Endodermal cell (in vitro differentiated cells): ENCODE data around the gene SLC18B1. TPM values are rescaled to one million over a fixed set of nuclear protein-coding genes. Genes with fewer than 3 reads are reported as not detected.

Experiments used
- DNase-seq: peaks from one replicate; pipeline ENCODE4 v3.0.0-alpha.2; 2017
- H3K27ac ChIP-seq: 2 replicates; pipeline ENCODE4 v1.5.1; 2013; ENCODE audit warnings: mild to moderate bottlenecking, low read depth, low read length, moderate library complexity
- H3K27me3 ChIP-seq: 2 replicates; pipeline ENCODE4 v1.6.1; 2013; ENCODE audit warnings: mild to moderate bottlenecking, low read length, moderate library complexity; ENCODE audit not compliant: insufficient read depth, control insufficient read depth, poor library complexity, severe bottlenecking
- H3K36me3 ChIP-seq: 2 replicates; pipeline ENCODE4 v1.7.0; 2013; ENCODE audit warnings: mild to moderate bottlenecking, low read length, moderate library complexity; ENCODE audit not compliant: control insufficient read depth, insufficient read depth
- H3K4me1 ChIP-seq: one replicate; pipeline ENCODE4 v1.7.0; 2013; ENCODE audit warnings: low read length; ENCODE audit not compliant: control insufficient read depth, insufficient read depth
- H3K4me3 ChIP-seq: 2 replicates; pipeline ENCODE4 v1.5.1; 2013; ENCODE audit warnings: mild to moderate bottlenecking, low read length, moderate library complexity
- H3K9ac ChIP-seq: 2 replicates; pipeline ENCODE4 v1.6.1; 2013; ENCODE audit warnings: mild to moderate bottlenecking, low read length, moderate library complexity; ENCODE audit not compliant: poor library complexity, severe bottlenecking; ENCODE audit errors: extremely low read depth
- H3K9me3 ChIP-seq: 2 replicates; pipeline ENCODE4 v1.6.1; 2013; ENCODE audit warnings: mild to moderate bottlenecking, low read length, moderate library complexity; ENCODE audit not compliant: control insufficient read depth
- H3K27ac Mint-ChIP-seq: 2 replicates; pipeline ENCODE4 v1.8.0; 2020; ENCODE audit warnings: mixed read lengths
- H3K27me3 Mint-ChIP-seq: 2 replicates; pipeline ENCODE4 v1.8.0; 2021; ENCODE audit warnings: mild to moderate bottlenecking, mixed read lengths; ENCODE audit not compliant: insufficient read depth
- H3K36me3 Mint-ChIP-seq: 2 replicates; pipeline ENCODE4 v1.8.0; 2020; ENCODE audit warnings: low read depth, mixed read lengths
- H3K4me1 Mint-ChIP-seq: 2 replicates; pipeline ENCODE4 v1.8.0; 2020; ENCODE audit warnings: mixed read lengths
- H3K4me3 Mint-ChIP-seq: 2 replicates; pipeline ENCODE4 v1.8.0; 2020; ENCODE audit warnings: mild to moderate bottlenecking, moderate library complexity, mixed read lengths
- H3K9me3 Mint-ChIP-seq: 2 replicates; pipeline ENCODE4 v1.8.0; 2020; ENCODE audit warnings: mild to moderate bottlenecking, mixed read lengths
- WGBS, 2 experiments: methylation state at CpG; one replicate each; pipeline versions ENCODE4 v1.1.5 to v1.1.7; 2013; ENCODE audit warnings: missing lambda C conversion rate in 2 of 2, mixed read lengths in 1 of 2; ENCODE audit not compliant: insufficient coverage in 1 of 2, insufficient read length in 1 of 2; 5-methylcytosine and 5-hydroxymethylcytosine counted together
- total RNA-seq, 2 donors: library from RNA; stranded (reverse); fragmentation: NEBNext Ultra II Directional in 1 of 2; extraction: Animal tissue kit (Norgen Biotek cat#: 25700) in 1 of 2; gene quantifications; 2 replicates in 1 of 2; 3 replicates in 1 of 2; pipeline ENCODE4 v1.2.1, GENCODE V29; 2021
- TF ChIP-seq, protein P1 (sequence below): fragments of 200-600 bp; sonication (generic); conservative IDR thresholded peaks from 2 replicates; pipeline ENCODE4 v1.5.0; 2021; ENCODE audit warnings: antibody characterized with exemption, mild to moderate bottlenecking

The SLC18B1 gene
- total RNA-seq, 2 donors from 2014 or later: 10.9 to 15.3 TPM

DNA sequence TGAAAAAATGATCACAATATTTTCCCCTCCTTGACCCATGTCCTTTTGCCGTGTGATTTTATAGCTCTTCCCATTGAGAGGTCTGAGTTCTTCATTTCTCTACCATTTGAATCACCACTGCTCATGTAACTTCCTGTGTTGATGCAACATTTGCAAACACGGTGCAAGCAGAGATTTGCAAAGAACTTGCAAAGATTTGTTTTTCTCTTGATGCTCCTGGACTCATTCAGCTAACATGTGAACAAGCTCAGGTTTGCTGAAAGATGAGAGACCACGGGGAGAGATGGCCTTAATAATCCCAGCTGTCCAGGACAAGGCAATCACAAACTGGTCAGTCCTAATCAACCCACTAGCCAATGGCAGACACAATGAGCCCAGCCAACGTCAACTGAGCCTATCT is 49.3 kb downstream of the SLC18B1 start:
- Histone ChIP-seq H3K27ac (no peak overlapping the region), H3K9ac (no peak overlapping the region), H3K4me3 (no peak overlapping the region), H3K36me3 (no peaks in the 10 kb centered on the region), H3K4me1 (no peaks in the 10 kb centered on the region), H3K27me3 (no peaks in the 10 kb centered on the region), H3K9me3 (no peaks in the 10 kb centered on the region)
- H3K27me3 Mint-ChIP-seq: no peaks in the 10 kb centered on the region
- H3K4me3 Mint-ChIP-seq: no peak overlapping the region
- no peaks in the 10 kb centered on the region for H3K36me3 Mint-ChIP-seq
- H3K27ac Mint-ChIP-seq: no peak overlapping the region
- no peak for DNase-seq
- TF ChIP-seq, protein P1, sequence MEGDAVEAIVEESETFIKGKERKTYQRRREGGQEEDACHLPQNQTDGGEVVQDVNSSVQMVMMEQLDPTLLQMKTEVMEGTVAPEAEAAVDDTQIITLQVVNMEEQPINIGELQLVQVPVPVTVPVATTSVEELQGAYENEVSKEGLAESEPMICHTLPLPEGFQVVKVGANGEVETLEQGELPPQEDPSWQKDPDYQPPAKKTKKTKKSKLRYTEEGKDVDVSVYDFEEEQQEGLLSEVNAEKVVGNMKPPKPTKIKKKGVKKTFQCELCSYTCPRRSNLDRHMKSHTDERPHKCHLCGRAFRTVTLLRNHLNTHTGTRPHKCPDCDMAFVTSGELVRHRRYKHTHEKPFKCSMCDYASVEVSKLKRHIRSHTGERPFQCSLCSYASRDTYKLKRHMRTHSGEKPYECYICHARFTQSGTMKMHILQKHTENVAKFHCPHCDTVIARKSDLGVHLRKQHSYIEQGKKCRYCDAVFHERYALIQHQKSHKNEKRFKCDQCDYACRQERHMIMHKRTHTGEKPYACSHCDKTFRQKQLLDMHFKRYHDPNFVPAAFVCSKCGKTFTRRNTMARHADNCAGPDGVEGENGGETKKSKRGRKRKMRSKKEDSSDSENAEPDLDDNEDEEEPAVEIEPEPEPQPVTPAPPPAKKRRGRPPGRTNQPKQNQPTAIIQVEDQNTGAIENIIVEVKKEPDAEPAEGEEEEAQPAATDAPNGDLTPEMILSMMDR: no peak
- 86 to 96% methylated on average over 3 to 4 of the region's 4 CpGs for WGBS, 2 experiments
- H3K9me3 Mint-ChIP-seq: no peaks in the 10 kb centered on the region
- H3K4me1 Mint-ChIP-seq: no peaks in the 10 kb centered on the region

DNA sequence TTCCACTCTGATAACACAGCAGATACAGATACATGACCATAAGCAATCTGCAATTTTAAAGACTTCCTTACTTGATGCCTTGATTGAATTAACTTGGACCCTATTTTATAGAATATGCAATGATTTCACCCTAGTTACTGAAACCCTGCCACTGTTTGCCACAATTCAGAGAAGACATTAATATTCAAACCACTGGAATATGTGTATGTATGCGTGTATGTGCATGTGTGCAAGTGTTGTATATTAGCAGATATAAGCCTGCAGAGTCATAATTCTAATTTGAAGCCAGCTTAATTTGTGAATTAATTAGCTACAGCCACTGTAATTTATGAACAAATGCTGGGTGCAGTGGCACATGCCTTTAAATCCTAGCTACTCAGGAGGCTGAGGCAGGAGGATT is 50.0 kb downstream of the SLC18B1 start:
- H3K27me3 ChIP-seq: no peaks in the 10 kb centered on the region
- no peak overlapping the region for H3K9ac ChIP-seq
- DNase-seq: no peak
- Mint-ChIP-seq H3K4me1 (no peaks in the 10 kb centered on the region), H3K36me3 (no peaks in the 10 kb centered on the region), H3K27ac (no peak overlapping the region), H3K4me3 (no peak overlapping the region), H3K9me3 (no peaks in the 10 kb centered on the region), H3K27me3 (no peaks in the 10 kb centered on the region)
- no peaks in the 10 kb centered on the region for H3K9me3 ChIP-seq
- no peak overlapping the region for H3K4me3 ChIP-seq
- TF ChIP-seq, protein P1: no peak
- no peak overlapping the region for H3K27ac ChIP-seq
- 85 to 88% methylated on average over 1 of the region's 1 CpG for WGBS, 2 experiments
- H3K36me3 ChIP-seq: no peaks in the 10 kb centered on the region
- H3K4me1 ChIP-seq: no peaks in the 10 kb centered on the region

DNA sequence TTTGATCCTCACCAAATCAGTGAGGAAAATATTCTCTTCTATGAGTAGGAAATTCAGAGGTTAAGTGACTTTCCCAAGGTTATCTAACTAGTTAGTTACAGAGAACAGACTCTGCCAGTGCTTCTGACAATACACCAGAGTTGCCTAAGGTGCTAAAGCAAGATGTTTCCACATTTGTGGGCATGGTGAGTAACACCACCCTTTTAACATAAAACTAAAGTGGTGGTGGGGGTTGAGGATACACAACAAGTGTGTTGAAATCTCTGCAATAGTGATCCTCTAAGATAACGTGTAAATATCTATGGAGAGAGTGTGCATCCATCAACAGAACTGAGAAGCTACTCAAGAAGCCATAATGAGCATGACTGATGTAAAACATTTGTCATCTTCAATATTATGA is 52.4 kb downstream of the SLC18B1 start:
- TF ChIP-seq, protein P1: no peak
- no peak for DNase-seq

More for the DNA sequence above, 52.4 kb downstream of the SLC18B1 start:
- Mint-ChIP-seq H3K36me3 (no peaks in the 10 kb centered on the region), H3K4me3 (no peak overlapping the region), H3K27ac (no peak overlapping the region), H3K27me3 (no peaks in the 10 kb centered on the region), H3K4me1 (no peaks in the 10 kb centered on the region), H3K9me3 (no peaks in the 10 kb centered on the region)
- Histone ChIP-seq H3K9ac (no peak overlapping the region), H3K27ac (no peak overlapping the region), H3K4me3 (no peak overlapping the region), H3K4me1 (no peaks in the 10 kb centered on the region), H3K27me3 (no peaks in the 10 kb centered on the region), H3K36me3 (no peaks in the 10 kb centered on the region), H3K9me3 (no peaks in the 10 kb centered on the region)
- 88% methylated on average over 1 of the region's 1 CpG for WGBS, 2 experiments
